Uterus (tissue), 2 donors: Measurements from ENCODE around the gene DNM1.

Experiments used
- POLR2A ChIP-seq, 2 donors: fragments of 450-650 bp; IDR thresholded peaks; one replicate each; pipeline ENCODE4 v1.6.1; 2016; ENCODE audit warnings: antibody characterized with exemption in 2 of 2, mild to moderate bottlenecking in 1 of 2, moderate library complexity in 1 of 2
- TF ChIP-seq, protein P1 (sequence below), 4 experiments: fragments of 200-600 bp in 2 of 4; fragments of 450-650 bp in 2 of 4; sonication (generic) in 2 of 4; IDR thresholded peaks; one replicate each; pipeline ENCODE4 v1.5.1; 2016 to 2019; ENCODE audit warnings: antibody characterized with exemption in 4 of 4, mild to moderate bottlenecking in 2 of 4, moderate library complexity in 1 of 4

DNA sequence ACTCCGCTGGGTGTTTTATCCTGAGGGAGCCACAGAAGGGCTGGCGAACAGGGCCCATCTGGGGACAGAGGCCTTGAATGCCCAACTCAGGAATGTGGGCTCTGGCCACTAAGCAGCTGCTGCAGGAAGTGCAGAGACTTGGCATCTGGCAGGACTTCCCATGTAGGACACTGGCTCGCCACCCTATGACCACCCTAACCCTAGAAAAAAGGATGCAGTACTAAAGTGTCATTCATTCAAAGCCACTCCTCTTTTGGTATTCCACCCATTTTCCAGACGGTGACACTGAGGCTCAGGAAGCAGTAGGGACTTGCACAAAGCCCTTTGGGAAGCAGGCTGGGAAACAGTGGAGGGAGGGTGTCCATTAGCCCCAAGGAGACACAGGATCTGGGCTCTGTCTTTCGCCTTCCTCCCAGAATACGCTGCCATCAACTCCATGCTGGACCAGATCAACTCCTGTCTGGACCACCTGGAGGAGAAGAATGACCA lies 40.1 kb upstream of the DNM1 start:
- TF ChIP-seq, protein P1, sequence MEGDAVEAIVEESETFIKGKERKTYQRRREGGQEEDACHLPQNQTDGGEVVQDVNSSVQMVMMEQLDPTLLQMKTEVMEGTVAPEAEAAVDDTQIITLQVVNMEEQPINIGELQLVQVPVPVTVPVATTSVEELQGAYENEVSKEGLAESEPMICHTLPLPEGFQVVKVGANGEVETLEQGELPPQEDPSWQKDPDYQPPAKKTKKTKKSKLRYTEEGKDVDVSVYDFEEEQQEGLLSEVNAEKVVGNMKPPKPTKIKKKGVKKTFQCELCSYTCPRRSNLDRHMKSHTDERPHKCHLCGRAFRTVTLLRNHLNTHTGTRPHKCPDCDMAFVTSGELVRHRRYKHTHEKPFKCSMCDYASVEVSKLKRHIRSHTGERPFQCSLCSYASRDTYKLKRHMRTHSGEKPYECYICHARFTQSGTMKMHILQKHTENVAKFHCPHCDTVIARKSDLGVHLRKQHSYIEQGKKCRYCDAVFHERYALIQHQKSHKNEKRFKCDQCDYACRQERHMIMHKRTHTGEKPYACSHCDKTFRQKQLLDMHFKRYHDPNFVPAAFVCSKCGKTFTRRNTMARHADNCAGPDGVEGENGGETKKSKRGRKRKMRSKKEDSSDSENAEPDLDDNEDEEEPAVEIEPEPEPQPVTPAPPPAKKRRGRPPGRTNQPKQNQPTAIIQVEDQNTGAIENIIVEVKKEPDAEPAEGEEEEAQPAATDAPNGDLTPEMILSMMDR (IDR thresholded peaks at IDR 0.05) = no peak
- TF ChIP-seq POLR2A (IDR thresholded peaks at IDR 0.05) = no peak
